Activated B cell treated with CpG ODN at 0.5 μM for 24 hours (primary cell): ENCODE results near the gene MRPS27. TPM values are rescaled to one million over a fixed set of nuclear protein-coding genes. Genes with fewer than 3 reads are reported as not detected.
A peak's percentile ranks its signal among the peaks of the same experiment; 100 is the strongest.

Source experiments
- ATAC-seq: fragments of 200-7000 bp; cut with Tn5 transposase; one replicate; pipeline ENCODE4 v1.10.0; 2021; ENCODE audit warnings: low read depth, mild to moderate bottlenecking, moderate library complexity
- CTCF ChIA-PET: fragments of 350-600 bp; sonication (Branson Sonifier 250); formaldehyde crosslinking; loops from one replicate; lab custom pipeline; 2021; ENCODE audit warnings: antibody characterized with exemption; lab: Charles Lee
- POLR2A ChIA-PET: fragments of 350-600 bp; sonication (Branson Sonifier 250); formaldehyde crosslinking; loops from one replicate; lab custom pipeline; 2021; ENCODE audit warnings: antibody characterized with exemption; lab: Charles Lee
- DNase-seq: peaks from one replicate; pipeline ENCODE4 v3.0.0; 2022
- H3K27ac Mint-ChIP-seq: one replicate; pipeline ENCODE4 v1.8.0; 2020; ENCODE audit warnings: mixed read lengths
- H3K27me3 Mint-ChIP-seq: one replicate; pipeline ENCODE4 v1.8.0; 2021; ENCODE audit warnings: mixed read lengths
- H3K36me3 Mint-ChIP-seq: one replicate; pipeline ENCODE4 v1.8.0; 2021; ENCODE audit warnings: low read depth, mixed read lengths
- H3K4me1 Mint-ChIP-seq: one replicate; pipeline ENCODE4 v1.8.0; 2021; ENCODE audit warnings: mixed read lengths
- H3K4me3 Mint-ChIP-seq: one replicate; pipeline ENCODE4 v1.8.0; 2020; ENCODE audit warnings: mild to moderate bottlenecking, mixed read lengths
- H3K9me3 Mint-ChIP-seq: one replicate; pipeline ENCODE4 v1.8.0; 2020; ENCODE audit warnings: mixed read lengths
- intact Hi-C: fragments of 100-400 bp; cut with micrococcal nuclease; formaldehyde crosslinking; loops from one replicate; pipeline ENCODE4 v1.15.1; 2024
- total RNA-seq: library from RNA; stranded (reverse); gene quantifications from 2 replicates; pipeline ENCODE4 v1.2.3, GENCODE V29; 2022
- TF ChIP-seq, protein P1 (sequence below): fragments of 200-600 bp; IDR thresholded peaks from one replicate; pipeline ENCODE4 v1.8.0; 2022; ENCODE audit warnings: antibody characterized with exemption, mild to moderate bottlenecking

Gene MRPS27
- total RNA-seq, 1 donor from 2014 or later = 69.2 TPM

DNA sequence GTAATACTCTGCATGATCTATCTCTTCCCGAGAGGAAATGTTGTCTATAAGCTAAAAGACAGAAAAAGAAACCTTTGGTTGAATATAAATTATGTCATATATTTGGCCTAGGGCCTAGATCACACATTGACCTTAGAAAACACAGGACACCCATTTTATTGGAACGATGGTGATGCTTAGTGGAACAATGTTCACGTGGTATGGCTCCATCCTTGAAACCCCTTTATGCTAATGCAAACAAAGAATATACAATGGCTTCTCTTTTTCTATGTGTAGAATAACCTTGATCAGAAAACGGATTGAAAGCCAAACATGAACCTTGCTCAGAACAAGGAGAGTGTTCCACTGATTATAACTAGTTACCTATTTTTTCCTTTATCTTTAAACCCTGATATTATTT is 24.5 kb downstream of the MRPS27 start:
- no peaks in the 10 kb centered on the region for H3K27me3 Mint-ChIP-seq

DNA sequence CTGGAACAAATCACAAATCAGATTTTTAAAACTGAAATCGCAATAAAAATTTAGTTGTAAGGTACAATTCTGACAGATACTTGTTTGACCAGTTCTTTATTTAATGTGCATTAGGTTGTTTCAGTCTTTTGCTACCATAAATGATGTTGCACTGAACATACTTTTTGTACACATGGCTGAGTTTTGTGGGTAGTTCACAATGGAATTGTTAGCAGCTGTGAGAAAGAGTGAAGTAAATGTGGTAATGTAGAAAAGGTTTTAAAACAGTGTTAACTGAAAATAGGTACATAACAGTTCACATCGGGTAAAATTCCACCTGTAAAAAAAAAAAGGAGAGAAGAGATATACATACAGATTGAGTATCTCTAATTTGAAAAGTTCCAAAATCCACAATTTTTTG is 25.6 kb downstream of the MRPS27 start:
- H3K4me1 Mint-ChIP-seq = peaks cover 80% of the 10 kb centered on the region
- intact Hi-C loops = no loop called here
- peaks cover 47% of the 10 kb centered on the region for H3K36me3 Mint-ChIP-seq
- TF ChIP-seq, protein P1, sequence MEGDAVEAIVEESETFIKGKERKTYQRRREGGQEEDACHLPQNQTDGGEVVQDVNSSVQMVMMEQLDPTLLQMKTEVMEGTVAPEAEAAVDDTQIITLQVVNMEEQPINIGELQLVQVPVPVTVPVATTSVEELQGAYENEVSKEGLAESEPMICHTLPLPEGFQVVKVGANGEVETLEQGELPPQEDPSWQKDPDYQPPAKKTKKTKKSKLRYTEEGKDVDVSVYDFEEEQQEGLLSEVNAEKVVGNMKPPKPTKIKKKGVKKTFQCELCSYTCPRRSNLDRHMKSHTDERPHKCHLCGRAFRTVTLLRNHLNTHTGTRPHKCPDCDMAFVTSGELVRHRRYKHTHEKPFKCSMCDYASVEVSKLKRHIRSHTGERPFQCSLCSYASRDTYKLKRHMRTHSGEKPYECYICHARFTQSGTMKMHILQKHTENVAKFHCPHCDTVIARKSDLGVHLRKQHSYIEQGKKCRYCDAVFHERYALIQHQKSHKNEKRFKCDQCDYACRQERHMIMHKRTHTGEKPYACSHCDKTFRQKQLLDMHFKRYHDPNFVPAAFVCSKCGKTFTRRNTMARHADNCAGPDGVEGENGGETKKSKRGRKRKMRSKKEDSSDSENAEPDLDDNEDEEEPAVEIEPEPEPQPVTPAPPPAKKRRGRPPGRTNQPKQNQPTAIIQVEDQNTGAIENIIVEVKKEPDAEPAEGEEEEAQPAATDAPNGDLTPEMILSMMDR = no peak
- POLR2A ChIA-PET = interaction anchor here (1.4 kb wide), 1 partner anchor 10 kb away, joined by 3 read pairs; no protein-coding TSS in a partner anchor
- H3K4me3 Mint-ChIP-seq = peak overlapping the region; percentile 62
- H3K27me3 Mint-ChIP-seq = no peaks in the 10 kb centered on the region
- ATAC-seq (no peak), DNase-seq (no peak)
- H3K27ac Mint-ChIP-seq = peak overlapping the region; percentile 86
- CTCF ChIA-PET = no interaction called here
- H3K9me3 Mint-ChIP-seq = no peaks in the 10 kb centered on the region

More for the DNA sequence above, 24.5 kb downstream of the MRPS27 start:
- POLR2A ChIA-PET = interaction anchor here (1.4 to 1.8 kb wide), 2 partner anchors 9 to 12 kb away, joined by 3 to 5 read pairs; no protein-coding TSS in a partner anchor
- Mint-ChIP-seq H3K27ac (peak overlapping the region; percentile 71), H3K36me3 (peaks cover 43% of the 10 kb centered on the region), H3K9me3 (no peaks in the 10 kb centered on the region), H3K4me3 (no peak overlapping the region), H3K4me1 (peaks cover 83% of the 10 kb centered on the region)
- ATAC-seq = no peak
- DNase-seq = no peak
- CTCF ChIA-PET = interaction anchor here (1.2 kb wide), 1 partner anchor 13 kb away, joined by 3 read pairs; no protein-coding TSS in a partner anchor
- TF ChIP-seq, protein P1 = no peak
- intact Hi-C loops = no loop called here

DNA sequence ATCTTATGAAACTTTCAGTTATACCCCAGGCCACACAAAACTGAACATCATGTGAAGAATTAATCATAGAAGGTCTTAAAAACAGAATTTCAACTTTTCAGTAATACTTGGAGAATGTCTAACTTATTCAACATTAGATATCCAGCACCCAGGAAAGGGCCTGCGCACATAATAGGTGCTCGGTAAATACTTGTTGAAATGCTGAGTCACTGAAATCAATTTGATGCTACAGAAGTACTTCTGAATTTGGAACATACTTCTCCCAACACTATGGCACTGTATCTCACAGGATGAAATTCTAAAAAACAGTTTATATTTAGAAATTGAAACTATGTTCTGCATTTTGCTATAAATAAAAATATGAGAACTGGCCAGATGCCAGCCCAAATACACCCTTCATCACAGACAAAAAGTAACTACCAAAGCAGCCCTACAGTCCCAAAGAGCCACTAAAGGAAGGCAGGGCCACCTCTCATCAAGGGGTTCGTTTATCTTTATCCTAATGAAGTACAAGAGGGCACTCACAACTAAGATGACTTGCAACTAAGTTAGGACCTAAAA is 26.5 kb downstream of the MRPS27 start:
- intact Hi-C loops = loop anchor here (1.0 kb wide), 1 partner anchor 8 kb away; no protein-coding TSS in a partner anchor
- POLR2A ChIA-PET = interaction anchor here (0.6 to 2.0 kb wide), 2 partner anchors 14 to 774 kb away, joined by 3 to 14 read pairs; no protein-coding TSS in a partner anchor
- Mint-ChIP-seq H3K27ac (peak overlapping the region; percentile 86), H3K36me3 (peaks cover 53% of the 10 kb centered on the region), H3K27me3 (no peaks in the 10 kb centered on the region), H3K4me1 (peaks cover 77% of the 10 kb centered on the region), H3K9me3 (no peaks in the 10 kb centered on the region), H3K4me3 (peak overlapping the region; percentile 11)
- CTCF ChIA-PET = interaction anchor here (1.4 kb wide), 1 partner anchor 9 kb away, joined by 5 read pairs; no protein-coding TSS in a partner anchor
- TF ChIP-seq, protein P1 = no peak
- DNase-seq = no peak
- ATAC-seq = no peak

DNA sequence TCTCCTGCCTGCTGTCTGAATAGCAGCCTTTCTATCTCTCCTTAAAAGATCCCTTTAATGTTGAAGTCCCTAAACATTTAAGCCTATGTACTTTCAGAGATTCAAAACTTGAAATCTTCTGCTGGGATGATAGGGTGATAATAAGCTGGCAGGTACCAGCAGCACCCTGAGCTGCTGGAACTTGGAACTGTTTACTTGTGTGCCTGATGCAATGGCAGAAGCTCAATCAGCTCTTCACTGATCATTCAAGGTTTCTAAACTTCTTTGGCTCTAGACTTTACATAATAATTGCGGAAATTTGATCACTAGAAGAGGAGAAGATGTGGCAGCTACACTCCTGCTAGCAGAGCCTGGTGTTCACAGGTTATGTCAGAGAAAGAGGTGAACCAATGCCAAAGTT is 27.6 kb downstream of the MRPS27 start:
- Mint-ChIP-seq H3K36me3 (peaks cover 58% of the 10 kb centered on the region), H3K27me3 (no peaks in the 10 kb centered on the region), H3K4me1 (peaks cover 70% of the 10 kb centered on the region), H3K9me3 (no peaks in the 10 kb centered on the region), H3K4me3 (no peak overlapping the region), H3K27ac (no peak overlapping the region)
- TF ChIP-seq, protein P1 = no peak
- DNase-seq (no peak), ATAC-seq (no peak)
- intact Hi-C loops = no loop called here
- CTCF ChIA-PET = interaction anchor here (1.4 to 1.5 kb wide), 2 partner anchors 10 to 16 kb away, joined by 5 to 7 read pairs; no protein-coding TSS in a partner anchor
- POLR2A ChIA-PET = interaction anchor here (1.3 to 2.0 kb wide), 2 partner anchors 10 to 16 kb away, joined by 3 to 14 read pairs; no protein-coding TSS in a partner anchor

DNA sequence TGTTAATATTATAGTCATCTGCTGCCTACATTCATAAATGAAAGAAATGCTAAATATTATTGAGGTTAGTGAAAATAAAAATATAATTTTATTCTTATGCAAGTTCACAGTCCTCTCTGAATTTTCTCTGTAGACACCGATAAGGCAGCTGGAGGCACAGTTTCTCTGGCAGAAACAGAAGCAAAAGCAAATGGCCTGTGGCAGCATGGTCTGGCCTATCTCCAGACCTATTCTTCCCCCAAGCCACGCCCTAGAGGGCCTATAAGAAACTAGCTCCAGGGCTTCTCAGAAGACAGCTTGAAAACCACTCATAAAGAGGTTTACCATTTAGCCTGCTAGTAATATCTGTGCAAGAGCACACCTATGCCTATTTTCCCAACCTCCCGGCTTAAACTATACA is 28.4 kb downstream of the MRPS27 start:
- ChIA-PET POLR2A (interaction anchor here (0.6 to 2.0 kb wide), 4 partner anchors 10 to 28 kb away, joined by 3 to 14 read pairs (median 4); partner anchors contain the start of genes MRPS27 and PTCD2), CTCF (interaction anchor here (1.5 kb wide), 1 partner anchor 17 kb away, joined by 7 read pairs; no protein-coding TSS in a partner anchor)
- Mint-ChIP-seq H3K4me3 (no peak overlapping the region), H3K27me3 (no peaks in the 10 kb centered on the region), H3K36me3 (peaks cover 58% of the 10 kb centered on the region), H3K27ac (no peak overlapping the region), H3K4me1 (peaks cover 63% of the 10 kb centered on the region), H3K9me3 (no peaks in the 10 kb centered on the region)
- intact Hi-C loops = loop anchor here (2.0 kb wide), 1 partner anchor 23 kb away; no protein-coding TSS in a partner anchor
- TF ChIP-seq, protein P1 = no peak
- DNase-seq (no peak), ATAC-seq (no peak)
